GM15510 (cell line): Measurements from ENCODE around the gene CLK1.

Experiments used
- POLR2A ChIP-seq: IDR thresholded peaks from 3 replicates; pipeline ENCODE4 v1.6.1; 2011; ENCODE audit warnings: borderline replicate concordance; ENCODE audit not compliant: insufficient read length; ENCODE audit errors: extremely low read depth

CLK1 gene

GRCh38 chr2:200861617-200862155, 2.8 kb downstream of the CLK1 start:
- TF ChIP-seq POLR2A: no peak

GRCh38 chr2:200860092-200860795, 4.2 kb downstream of the CLK1 start:
- TF ChIP-seq POLR2A: no peak

- no peak for TF ChIP-seq POLR2A
Measured at GRCh38 chr2:200856806-200857205, 7.7 kb downstream of the CLK1 start.

GRCh38 chr2:200852605-200853004, 11.9 kb downstream of the CLK1 start:
- no peak for TF ChIP-seq POLR2A

- TF ChIP-seq POLR2A: no peak
Measured at GRCh38 chr2:200851398-200852248, 12.8 kb downstream of the CLK1 start.

- no peak for TF ChIP-seq POLR2A
Measured at GRCh38 chr2:200850512-200851256, 13.8 kb downstream of the CLK1 start.

GRCh38 chr2:200847939-200848338, 16.5 kb downstream of the CLK1 start:
- TF ChIP-seq POLR2A: no peak

- TF ChIP-seq POLR2A: no peak
Measured at GRCh38 chr2:200847269-200847668, 17.2 kb downstream of the CLK1 start.

GRCh38 chr2:200845669-200846325, 18.7 kb downstream of the CLK1 start:
- no peak for TF ChIP-seq POLR2A

- no peak for TF ChIP-seq POLR2A
Measured at GRCh38 chr2:200845194-200845593, 19.3 kb downstream of the CLK1 start.

GRCh38 chr2:200843993-200844948, 20.2 kb downstream of the CLK1 start:
- TF ChIP-seq POLR2A: no peak

GRCh38 chr2:200839513-200839912, 24.9 kb downstream of the CLK1 start:
- TF ChIP-seq POLR2A: no peak

- TF ChIP-seq POLR2A: no peak
Measured at GRCh38 chr2:200834701-200835100, 29.8 kb downstream of the CLK1 start.

- TF ChIP-seq POLR2A: no peak
Measured at GRCh38 chr2:200829258-200829655, 35.2 kb downstream of the CLK1 start.

- TF ChIP-seq POLR2A: no peak
Measured at GRCh38 chr2:200828572-200829257, 35.7 kb downstream of the CLK1 start.
